ENCODE results near the gene TRIM68. TPM values are rescaled to one million over a fixed set of nuclear protein-coding genes. Genes with fewer than 3 reads are reported as not detected.

Gene TRIM68
- total RNA-seq, 1 donor from 2014 or later, result 8.3 TPM

GRCh38 chr11:4606231-4607015 is 1.6 kb downstream of the TRIM68 start:
- DNase-seq (ENCODE audit: low read depth in 2 of 2), result peak; percentile 4 to 22

DNA sequence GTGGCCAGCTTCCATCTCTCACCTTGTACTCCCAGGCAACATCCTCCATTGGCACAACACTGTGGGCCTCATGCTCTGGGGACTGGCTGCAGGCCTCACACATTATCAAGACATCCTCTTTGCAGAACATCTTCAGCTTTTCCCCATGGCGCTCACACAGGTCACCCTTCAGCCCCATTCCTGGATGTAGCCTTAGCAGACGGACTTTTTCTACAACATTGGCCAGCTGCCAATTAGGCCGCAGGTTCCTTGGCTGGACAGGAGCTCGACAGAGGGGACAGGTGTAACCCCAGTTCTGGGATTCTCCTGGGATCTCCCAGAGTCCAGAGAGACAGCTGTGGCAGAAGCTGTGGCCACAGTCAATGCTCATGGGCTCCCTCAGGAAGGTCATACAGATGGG is 3.0 kb downstream of the TRIM68 start:
- no peak for DNase-seq (ENCODE audit: low read depth in 2 of 2)

GRCh38 chr11:4593739-4594138 is 14.3 kb downstream of the TRIM68 start, which contains the start of gene OR52I1:
Gene OR52I1, plus strand, starts transcription at chr11:4594039. Its CDS starts 0 bp downstream, at chr11:4594039.
- DNase-seq (ENCODE audit: low read depth in 2 of 2), result no peak

- no peak for DNase-seq (ENCODE audit: low read depth in 2 of 2)
Observed at GRCh38 chr11:4589017-4589416, 19.0 kb downstream of the TRIM68 start.

- no peak for DNase-seq (ENCODE audit: low read depth in 2 of 2)
Observed at GRCh38 chr11:4581443-4581842, 26.6 kb downstream of the TRIM68 start, which contains the start of gene OR52I2. Gene OR52I2, plus strand, starts transcription at chr11:4581743.

DNA sequence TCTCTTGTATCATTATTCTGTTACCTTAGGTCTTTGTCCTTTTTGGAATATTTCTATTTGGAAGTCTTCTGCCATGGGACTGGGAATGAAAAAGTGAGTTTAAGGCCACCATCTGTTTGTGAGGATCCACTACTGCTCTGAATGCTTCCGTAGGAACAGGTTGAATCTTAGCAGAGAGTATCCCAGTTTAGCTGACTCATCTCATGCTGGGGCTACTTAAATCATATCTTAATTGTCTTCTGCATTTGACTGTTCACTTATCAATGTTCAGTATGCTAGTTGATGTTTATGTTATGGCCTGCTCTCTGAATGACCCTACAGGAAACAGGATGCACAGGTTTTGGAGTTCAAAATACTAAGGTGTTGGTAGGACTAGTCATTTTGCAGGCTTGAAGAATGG is 27.9 kb downstream of the TRIM68 start:
- DNase-seq (ENCODE audit: low read depth in 2 of 2), result no peak

- no peak for DNase-seq (ENCODE audit: low read depth in 2 of 2)
Observed at GRCh38 chr11:4578624-4579023, 29.4 kb downstream of the TRIM68 start.

DNA sequence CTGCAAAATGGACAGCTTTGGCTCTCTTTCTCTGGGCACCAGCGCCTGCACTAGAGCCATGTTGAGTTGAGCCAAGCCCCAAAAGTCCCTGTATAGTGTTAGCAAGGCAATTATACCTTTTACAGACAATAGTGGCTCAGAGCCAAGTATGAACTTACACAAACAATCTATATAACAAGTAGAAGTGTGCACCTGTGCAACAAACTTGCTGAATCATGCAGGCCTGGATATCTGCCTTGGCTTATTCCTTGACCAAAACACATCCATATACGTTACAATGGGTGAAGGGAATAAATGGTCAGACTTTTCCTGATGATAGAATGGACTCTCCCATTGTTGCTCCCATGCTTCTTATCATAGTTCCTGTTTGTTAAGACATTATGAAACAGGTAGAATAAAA is 30.3 kb downstream of the TRIM68 start:
- no peak for DNase-seq (ENCODE audit: low read depth in 2 of 2)

DNA sequence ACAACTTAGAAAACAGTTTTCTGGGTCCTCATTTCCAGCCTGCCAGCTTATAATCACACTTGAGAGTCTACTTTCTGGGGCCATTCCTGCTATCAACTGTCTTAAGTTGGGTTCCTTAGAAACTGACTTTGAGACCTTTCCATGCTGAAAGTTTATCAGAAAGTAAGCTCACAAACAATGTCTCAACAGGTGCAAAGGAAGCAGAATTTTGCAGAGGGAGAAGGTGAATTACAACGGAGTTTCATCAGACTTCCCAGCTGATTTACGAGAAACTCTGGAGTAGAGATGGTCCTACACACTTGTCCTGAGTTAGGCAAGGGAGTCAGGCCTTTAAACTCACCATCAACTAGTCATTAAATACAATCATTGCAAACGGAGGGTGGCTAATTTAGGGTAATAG is 31.2 kb downstream of the TRIM68 start:
- DNase-seq (ENCODE audit: low read depth in 2 of 2), result no peak

DNA sequence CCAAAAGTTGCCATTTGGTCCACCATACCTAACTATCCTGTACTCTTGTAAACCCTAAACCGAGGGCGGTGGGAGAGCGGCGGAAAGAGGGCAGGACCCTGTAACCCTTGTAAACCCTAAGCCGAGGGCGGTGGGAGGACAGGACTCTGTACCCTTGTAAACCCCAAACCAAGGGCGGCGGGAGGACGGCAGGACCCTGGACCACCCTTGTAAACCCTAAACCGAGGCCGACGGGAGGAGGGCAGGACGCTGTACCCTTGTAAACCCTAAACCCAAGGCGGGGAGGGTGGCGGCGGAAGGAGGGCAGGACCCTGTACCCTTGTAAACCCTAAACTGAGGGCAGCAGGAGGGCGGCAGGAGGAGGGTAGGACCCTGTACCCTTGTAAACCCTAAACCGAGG is 39.0 kb downstream of the TRIM68 start:
- DNase-seq (ENCODE audit: low read depth in 2 of 2), result no peak

GRCh38 chr11:4565371-4565770 is 42.7 kb downstream of the TRIM68 start:
- no peak for DNase-seq (ENCODE audit: low read depth in 2 of 2)

- DNase-seq (ENCODE audit: low read depth in 2 of 2), result no peak
Observed at GRCh38 chr11:4560467-4560866, 47.6 kb downstream of the TRIM68 start.

GRCh38 chr11:4559527-4560440 is 48.2 kb downstream of the TRIM68 start:
- DNase-seq (ENCODE audit: low read depth in 2 of 2), result no peak

- DNase-seq (ENCODE audit: low read depth in 2 of 2), result peak; percentile 38 to 46
Observed at GRCh38 chr11:4551346-4551979, 56.6 kb downstream of the TRIM68 start.

Other genes with a start within 250 kb of the TRIM68 start
- not detected in 2 replicates for gene OR52B4, start 239.8 kb downstream of the TRIM68 start, total RNA-seq
- 20.5 and 27.8 TPM in 2 replicates for gene TRIM21, start 214.5 kb downstream of the TRIM68 start, total RNA-seq
- gene OR52K2, start 158.9 kb downstream of the TRIM68 start, total RNA-seq, result not detected in 2 replicates
- gene OR52K1, start 125.6 kb downstream of the TRIM68 start, total RNA-seq, result not detected in 2 replicates
- gene OR52M1, start 63.0 kb downstream of the TRIM68 start, total RNA-seq, result not detected in 2 replicates
- gene OR52I2, start 26.5 kb downstream of the TRIM68 start, total RNA-seq, result not detected in 2 replicates
- not detected in 2 replicates for gene OR52I1, start 14.2 kb downstream of the TRIM68 start, total RNA-seq
- not detected in 2 replicates for gene OR51D1, start 29.2 kb upstream of the TRIM68 start, total RNA-seq
- gene OR51E1, start 35.8 kb upstream of the TRIM68 start, total RNA-seq, result not detected in 2 replicates
- not detected in 2 replicates for gene OR51E2, start 89.6 kb upstream of the TRIM68 start, total RNA-seq
- gene MMP26, start 96.6 kb upstream of the TRIM68 start, total RNA-seq, result not detected in 2 replicates
- gene OR51F1, start 161.7 kb upstream of the TRIM68 start, total RNA-seq, result not detected in 2 replicates
- gene OR52R1, start 196.1 kb upstream of the TRIM68 start, total RNA-seq, result not detected in 2 replicates
- not detected in 2 replicates for gene OR51F2, start 213.1 kb upstream of the TRIM68 start, total RNA-seq
- not detected in 2 replicates for gene OR51S1, start 241.0 kb upstream of the TRIM68 start, total RNA-seq

Measured in lung microvascular endothelial cell (primary cell).